WERI-Rb-1 (cell line): ENCODE measurements around the gene WDFY3.

Experiments
- DNase-seq: peaks from one replicate; pipeline ENCODE4 v3.0.0-alpha.2; 2020
- H3K27ac ChIP-seq: fragments of 250-450 bp; sonication (Bioruptor Pico); 2 replicates; pipeline ENCODE4 v1.5.1; 2020; ENCODE audit warnings: mild to moderate bottlenecking, moderate library complexity
- H3K27me3 ChIP-seq: fragments of 250-450 bp; sonication (Bioruptor Pico); 2 replicates; pipeline ENCODE4 v1.5.1; 2021; ENCODE audit warnings: mild to moderate bottlenecking, low read depth, moderate library complexity; ENCODE audit not compliant: insufficient read depth, severe bottlenecking
- H3K36me3 ChIP-seq: fragments of 250-450 bp; sonication (Bioruptor Pico); 2 replicates; pipeline ENCODE4 v1.5.1; 2020; ENCODE audit warnings: mild to moderate bottlenecking, moderate library complexity
- H3K4me3 ChIP-seq: 2 replicates; pipeline ENCODE4 v1.5.1; 2011; ENCODE audit warnings: low read depth, mild to moderate bottlenecking, control low read depth, low read length
- H3K9me3 ChIP-seq: fragments of 250-450 bp; sonication (Bioruptor Pico); 2 replicates; pipeline ENCODE4 v1.5.1; 2021; ENCODE audit warnings: mild to moderate bottlenecking, moderate library complexity; ENCODE audit not compliant: severe bottlenecking
- CTCF ChIP-seq: IDR thresholded peaks from 2 replicates; pipeline ENCODE4 v1.5.1; 2011; ENCODE audit warnings: low read depth, mild to moderate bottlenecking, control low read depth, inconsistent platforms, low read length

The WDFY3 gene

DNA sequence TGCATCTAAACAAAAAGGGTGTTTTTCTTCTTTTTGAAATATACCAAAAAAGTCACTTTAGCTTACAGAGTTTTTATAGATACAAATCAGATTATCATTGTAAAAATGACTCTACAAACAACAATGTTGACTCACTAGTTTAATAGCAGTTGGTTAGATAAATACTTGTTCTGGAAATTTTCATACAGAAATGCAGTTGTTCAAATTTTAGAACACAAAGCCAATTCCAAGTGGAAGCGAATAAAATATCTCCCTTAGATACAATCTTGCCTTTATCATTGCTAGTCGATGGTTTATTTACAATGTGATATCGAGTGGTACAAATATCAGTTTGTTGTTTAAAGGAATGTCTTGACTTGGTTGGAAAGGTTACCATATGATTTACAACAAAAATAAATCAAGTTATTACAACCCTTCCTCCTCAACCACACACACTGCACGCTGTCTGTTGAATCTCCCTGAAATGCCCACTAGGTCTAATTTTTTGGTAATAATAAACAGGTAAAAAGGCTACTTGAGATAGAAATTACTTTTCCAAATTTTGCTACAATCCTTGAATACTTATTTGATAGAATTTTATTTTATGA lies 268.8 kb downstream of the WDFY3 start:
- Histone ChIP-seq H3K9me3 (no peaks in the 10 kb centered on the region), H3K36me3 (peaks cover 59% of the 10 kb centered on the region), H3K27ac (no peak overlapping the region), H3K4me3 (no peak overlapping the region), H3K27me3 (no peaks in the 10 kb centered on the region)
- TF ChIP-seq CTCF = no peak
- no peak for DNase-seq

- no peak for TF ChIP-seq CTCF
- Histone ChIP-seq H3K27me3 (no peaks in the 10 kb centered on the region), H3K27ac (no peak overlapping the region), H3K36me3 (peaks cover 59% of the 10 kb centered on the region), H3K4me3 (no peak overlapping the region), H3K9me3 (no peaks in the 10 kb centered on the region)
- no peak for DNase-seq
These were observed 269.3 kb downstream of the WDFY3 start for GRCh38 chr4:84697159-84697558.

DNA sequence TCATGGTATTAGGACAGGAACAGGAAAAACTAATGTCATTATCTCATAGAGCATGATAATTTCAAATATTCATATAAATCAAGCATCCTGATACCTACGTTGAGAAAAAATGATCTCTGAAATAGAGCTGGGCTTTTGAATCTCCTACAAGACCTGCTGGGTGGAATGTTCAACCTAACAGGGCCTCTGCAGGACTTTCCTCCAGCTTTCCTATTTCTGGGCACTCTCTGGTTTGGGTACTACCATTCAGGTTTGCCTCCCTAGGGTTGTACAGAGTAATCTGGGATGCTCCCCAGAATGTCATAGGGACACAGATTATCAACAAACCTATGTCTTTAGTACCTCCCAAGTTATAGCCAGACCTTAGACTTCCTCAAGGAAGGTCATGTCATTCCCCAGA lies 274.7 kb downstream of the WDFY3 start:
- H3K27me3 ChIP-seq = no peaks in the 10 kb centered on the region
- peaks cover 59% of the 10 kb centered on the region for H3K36me3 ChIP-seq
- no peaks in the 10 kb centered on the region for H3K9me3 ChIP-seq
- TF ChIP-seq CTCF = no peak
- H3K4me3 ChIP-seq = no peak overlapping the region
- no peak for DNase-seq
- H3K27ac ChIP-seq = no peak overlapping the region

GRCh38 chr4:84691170-84691691 lies 275.3 kb downstream of the WDFY3 start:
- Histone ChIP-seq H3K9me3 (no peaks in the 10 kb centered on the region), H3K36me3 (peaks cover 62% of the 10 kb centered on the region), H3K27ac (no peak overlapping the region), H3K27me3 (no peaks in the 10 kb centered on the region), H3K4me3 (no peak overlapping the region)
- no peak for TF ChIP-seq CTCF
- no peak for DNase-seq

DNA sequence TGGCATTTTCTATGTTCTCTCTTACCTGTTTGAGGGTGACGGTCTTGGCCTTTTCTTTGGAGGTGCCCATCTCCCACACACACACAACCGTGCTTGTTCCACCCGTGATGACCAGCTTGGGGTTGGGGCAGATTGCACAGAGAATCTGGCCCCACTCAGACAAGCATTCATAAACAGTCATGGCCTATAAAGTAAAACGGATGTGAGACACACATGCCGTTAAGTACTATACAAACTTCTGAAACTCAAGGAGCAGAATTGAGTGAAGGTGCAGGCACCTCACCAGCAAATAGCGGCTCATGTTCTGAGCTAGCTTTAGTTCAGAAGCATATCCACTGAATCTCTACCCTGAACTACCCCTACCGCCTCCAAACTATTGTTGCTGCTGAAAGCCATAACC lies 276.0 kb downstream of the WDFY3 start:
- no peak for TF ChIP-seq CTCF
- Histone ChIP-seq H3K36me3 (peaks cover 56% of the 10 kb centered on the region), H3K27ac (no peak overlapping the region), H3K9me3 (no peaks in the 10 kb centered on the region), H3K4me3 (no peak overlapping the region), H3K27me3 (no peaks in the 10 kb centered on the region)
- DNase-seq = no peak

- no peak for TF ChIP-seq CTCF
- no peak for DNase-seq
- Histone ChIP-seq H3K27me3 (no peaks in the 10 kb centered on the region), H3K27ac (no peak overlapping the region), H3K4me3 (no peak overlapping the region), H3K9me3 (no peaks in the 10 kb centered on the region), H3K36me3 (peaks cover 45% of the 10 kb centered on the region)
These were observed 277.3 kb downstream of the WDFY3 start for GRCh38 chr4:84689197-84689596.
